Activated CD4-positive, CD25-positive, alpha-beta regulatory T cell (primary cell): ENCODE measurements around the gene INIP.

Experiments
- DNase-seq, 4 experiments: peaks; one replicate each; lab custom pipeline; 2025; lab: John Stamatoyannopoulos, UW

Gene INIP

GRCh38 chr9:112717661-112718331 lies at the start of gene INIP:
INIP (minus strand) TSS chr9:112718117; CDS start chr9:112716485, 1,632 bp downstream.
- DNase-seq: peak; percentile 86 to 95 (median 94)

GRCh38 chr9:112765281-112765680 lies 47.4 kb upstream of the INIP start:
- DNase-seq: no peak

- no peak for DNase-seq
Observed at GRCh38 chr9:112764837-112765236, 46.9 kb upstream of the INIP start.

GRCh38 chr9:112764344-112764743 lies 46.4 kb upstream of the INIP start:
- no peak for DNase-seq

GRCh38 chr9:112762726-112763518 lies 45.0 kb upstream of the INIP start:
- DNase-seq: no peak

- no peak for DNase-seq
Observed at GRCh38 chr9:112761912-112762655, 44.2 kb upstream of the INIP start.

- DNase-seq: no peak
Observed at GRCh38 chr9:112760821-112761220, 42.9 kb upstream of the INIP start.

GRCh38 chr9:112757940-112758339 lies 40.0 kb upstream of the INIP start:
- DNase-seq: no peak

- no peak for DNase-seq
Observed at GRCh38 chr9:112757282-112757883, 39.5 kb upstream of the INIP start.

GRCh38 chr9:112755675-112756074 lies 37.8 kb upstream of the INIP start:
- DNase-seq: no peak

GRCh38 chr9:112755016-112755427 lies 37.1 kb upstream of the INIP start:
- no peak for DNase-seq

GRCh38 chr9:112754578-112754977 lies 36.7 kb upstream of the INIP start:
- DNase-seq: no peak

- DNase-seq: no peak
Observed at GRCh38 chr9:112753725-112754124, 35.8 kb upstream of the INIP start.

- no peak for DNase-seq
Observed at GRCh38 chr9:112752334-112753125, 34.6 kb upstream of the INIP start.

GRCh38 chr9:112751056-112751795 lies 33.3 kb upstream of the INIP start:
- DNase-seq: peak in 3 of 4 experiments; percentile 5 to 23 (median 16)

GRCh38 chr9:112750764-112751055 lies 32.8 kb upstream of the INIP start:
- DNase-seq: no peak

GRCh38 chr9:112750016-112750763 lies 32.3 kb upstream of the INIP start, which contains the start of gene SNX30:
SNX30 (plus strand) TSS chr9:112750760; CDS start chr9:112751002, 242 bp downstream.
- DNase-seq: peak; percentile 54 to 75 (median 62)

GRCh38 chr9:112747094-112747493 lies 29.2 kb upstream of the INIP start:
- no peak for DNase-seq

GRCh38 chr9:112744177-112744576 lies 26.3 kb upstream of the INIP start:
- DNase-seq: no peak

- no peak for DNase-seq
Observed at GRCh38 chr9:112743216-112743836, 25.4 kb upstream of the INIP start.
